Hepatic stellate cell (primary cell): ENCODE data around the gene VENTX.

Experiments used
- DNase-seq: peaks from one replicate; pipeline ENCODE4 v3.0.0; 2011; ENCODE audit warnings: low spot score

The VENTX gene

GRCh38 chr10:133235265-133235855 lies 2.3 kb upstream of the VENTX start:
- no peak for DNase-seq

GRCh38 chr10:133235932-133236331 lies 1.7 kb upstream of the VENTX start:
- no peak for DNase-seq

- DNase-seq = no peak
Measured at GRCh38 chr10:133236401-133237240, 1.0 kb upstream of the VENTX start.

DNA sequence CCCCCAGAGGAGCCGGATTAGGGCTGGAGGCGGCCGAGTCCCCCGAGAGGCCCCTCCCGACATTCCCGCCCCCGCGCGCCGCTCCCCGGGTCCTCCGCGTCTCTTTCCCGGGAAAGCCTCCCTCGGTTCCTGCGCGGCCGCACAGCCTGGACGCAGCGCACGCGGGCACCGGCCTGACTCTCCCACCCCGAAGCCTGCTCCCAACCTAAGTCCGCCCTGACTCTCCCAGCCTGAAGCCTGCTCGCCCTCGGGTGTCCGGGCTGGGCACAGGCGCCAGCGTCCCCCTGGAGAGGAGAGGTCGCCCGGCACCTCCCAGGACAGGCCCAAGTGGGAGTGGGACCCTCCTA lies 441 bp upstream of the VENTX start:
- no peak for DNase-seq

- DNase-seq = no peak
Measured at GRCh38 chr10:133238466-133238804, 780 bp downstream of the VENTX start.

GRCh38 chr10:133239990-133240389 lies 2.3 kb downstream of the VENTX start:
- DNase-seq = no peak

DNA sequence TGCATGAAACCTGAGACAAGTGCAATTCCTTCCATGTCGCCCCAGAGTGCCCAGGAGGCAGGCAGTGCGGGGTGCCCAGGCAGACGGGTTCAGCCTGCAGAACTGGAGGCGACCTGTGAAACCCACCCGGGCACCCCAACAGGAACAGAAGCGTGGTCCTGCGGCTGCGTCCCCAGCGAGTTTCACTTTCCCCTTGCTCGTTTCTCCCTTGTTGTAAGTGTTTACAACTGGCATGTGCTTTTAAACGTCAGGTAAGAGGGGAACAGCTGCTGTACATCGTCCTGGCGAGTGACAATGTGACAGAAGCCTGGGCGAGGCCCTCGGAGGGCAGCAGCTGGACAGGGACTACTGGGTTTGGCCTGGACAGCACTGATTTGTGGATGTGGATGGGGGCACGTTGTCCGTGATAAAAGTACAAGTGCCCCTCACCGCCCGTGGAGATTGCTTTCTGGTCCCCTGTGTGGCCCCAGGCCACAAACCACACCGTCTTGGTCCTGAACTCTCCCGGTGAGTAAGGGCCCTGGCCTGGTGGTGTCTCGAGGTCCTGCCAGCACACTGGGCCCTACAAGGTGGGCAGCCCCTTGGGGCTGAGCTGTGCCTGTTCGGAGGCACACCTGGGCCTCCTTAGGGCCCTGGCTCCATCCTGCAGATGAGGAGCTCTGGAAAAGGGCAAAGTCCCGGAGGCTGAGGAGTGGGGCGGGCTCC lies 4.0 kb downstream of the VENTX start:
- no peak for DNase-seq

DNA sequence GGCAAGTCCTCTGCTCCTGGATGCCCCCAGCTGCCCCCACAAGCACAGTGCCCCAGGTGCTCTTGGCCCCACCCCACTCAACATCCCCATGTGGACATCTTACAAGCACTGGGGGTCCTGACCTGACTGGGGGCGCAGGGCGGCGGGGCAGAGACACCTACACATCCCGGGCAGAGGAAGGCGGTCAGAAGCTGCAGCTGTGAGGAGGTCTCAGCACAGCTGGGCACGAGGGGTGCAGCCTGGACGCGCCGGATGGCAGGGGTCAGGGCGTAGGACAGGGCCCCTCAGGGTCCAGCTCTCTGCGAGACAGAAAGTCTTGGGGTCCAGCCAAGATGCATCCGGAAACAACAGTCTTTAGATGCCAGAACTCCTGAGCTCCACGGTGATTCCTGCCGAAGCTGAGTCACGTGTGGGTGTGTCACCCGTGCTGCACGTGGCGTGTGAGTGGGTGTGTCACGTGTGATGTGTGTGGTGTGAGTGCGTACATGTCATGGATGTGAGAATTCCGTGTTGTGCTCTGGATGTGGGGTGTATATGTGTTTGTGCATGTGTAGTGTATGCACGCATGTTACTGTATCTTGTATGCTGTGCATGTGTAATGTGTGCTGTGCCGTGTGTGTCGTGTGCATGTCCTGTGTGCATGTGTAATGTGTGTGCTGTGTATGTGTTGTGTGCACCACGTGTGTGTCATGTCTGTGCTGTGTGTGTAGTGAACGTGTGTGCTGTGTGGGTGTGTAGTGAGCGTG lies 5.1 kb downstream of the VENTX start:
- DNase-seq = no peak

DNA sequence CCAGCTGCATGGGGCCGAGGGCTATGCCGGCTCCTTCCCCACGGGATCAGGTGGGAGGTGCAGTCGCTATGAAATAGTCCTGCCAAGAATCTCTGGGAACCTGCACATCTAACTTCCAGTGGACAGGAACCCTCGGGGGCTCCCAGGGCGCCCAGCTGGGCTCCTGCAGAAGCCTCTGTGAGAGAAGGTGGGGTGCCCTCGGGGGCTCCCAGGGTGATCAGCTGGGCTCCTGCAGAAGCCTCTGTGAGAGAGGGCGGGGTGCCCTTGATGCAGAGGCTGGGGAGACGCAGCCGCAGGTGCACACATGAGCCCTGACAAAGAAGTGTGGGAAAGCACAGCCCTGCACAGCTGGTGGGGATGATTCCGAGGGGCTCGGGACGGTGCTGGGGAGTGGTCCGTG lies 5.9 kb downstream of the VENTX start:
- no peak for DNase-seq

DNA sequence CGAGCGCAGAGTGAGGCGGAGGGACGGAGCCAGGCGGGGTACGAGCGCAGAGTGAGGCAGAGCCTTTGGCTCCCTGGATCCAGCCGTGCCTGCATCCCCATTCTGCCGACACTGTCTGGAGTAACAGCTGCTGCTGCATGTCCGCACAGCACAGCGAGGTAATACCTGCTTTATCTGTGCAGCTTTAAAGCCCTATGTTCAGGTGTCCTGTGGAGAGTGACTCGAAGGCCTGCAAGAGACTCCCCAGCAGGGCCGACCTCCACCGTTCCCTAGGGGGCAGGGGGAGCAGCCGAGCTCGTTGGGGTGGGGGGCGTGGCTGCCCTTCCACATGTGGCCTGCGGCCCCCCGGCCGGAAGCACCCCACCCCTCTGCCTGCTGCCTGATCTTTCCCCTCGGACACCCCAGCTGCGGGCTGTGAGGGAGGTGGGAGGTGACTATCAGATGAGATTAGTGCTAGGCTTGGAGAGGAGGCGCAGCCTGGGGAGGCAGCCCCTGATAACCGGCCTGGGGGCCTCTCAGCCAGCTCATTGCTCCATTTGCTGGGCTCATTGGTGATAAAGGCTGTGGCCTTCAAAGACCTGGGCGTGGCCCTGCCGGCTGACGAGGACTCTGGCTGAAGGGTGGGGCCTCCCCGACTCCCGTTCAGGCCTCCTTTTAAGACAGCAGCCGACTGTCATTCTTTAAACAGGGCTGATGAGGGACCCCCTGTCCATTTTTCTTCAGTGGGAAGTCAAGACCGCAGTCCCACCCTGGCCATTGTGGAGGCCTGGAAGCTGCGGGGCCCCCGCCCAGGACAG lies 8.0 kb downstream of the VENTX start:
- no peak for DNase-seq

DNA sequence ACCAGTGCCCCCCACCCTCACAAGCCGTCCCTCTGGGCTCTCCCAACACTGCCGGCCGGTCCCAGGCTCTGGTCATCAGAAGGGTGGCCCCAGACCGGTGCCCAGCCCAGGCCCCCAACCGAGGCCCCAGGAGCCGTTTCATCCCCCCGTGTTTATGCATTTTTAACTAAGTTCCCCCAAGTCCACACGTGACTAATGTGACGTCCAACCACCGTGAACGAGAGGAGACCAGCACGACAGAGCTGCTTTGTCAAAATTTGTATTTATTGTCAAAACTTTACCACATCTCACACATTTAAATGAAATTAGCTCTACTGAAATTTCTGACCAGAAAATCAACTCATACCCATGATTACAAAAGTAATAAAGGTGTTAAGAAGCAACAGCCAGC lies 8.6 kb downstream of the VENTX start:
- no peak for DNase-seq

GRCh38 chr10:133247681-133248333 lies 10.2 kb downstream of the VENTX start:
- no peak for DNase-seq

DNA sequence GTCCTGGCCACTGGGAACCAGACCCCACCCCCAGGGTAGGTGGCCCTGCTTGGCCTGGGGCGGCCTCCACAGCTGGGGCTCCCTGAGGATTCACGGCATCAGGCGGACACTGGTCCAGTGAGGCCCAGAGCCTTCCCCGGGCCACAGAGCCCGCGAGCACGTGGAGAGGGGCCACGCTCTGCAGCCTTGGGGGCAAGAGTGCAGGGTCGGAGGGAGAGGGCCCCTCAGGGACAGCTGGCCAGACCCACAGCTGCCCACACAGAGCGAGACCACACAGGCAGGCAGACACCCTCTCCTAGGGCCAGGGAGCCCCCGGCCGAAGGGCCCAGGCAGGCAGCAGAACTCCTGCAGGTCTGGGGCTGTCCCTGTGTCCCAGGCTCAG lies 10.7 kb downstream of the VENTX start:
- DNase-seq = no peak

GRCh38 chr10:133249094-133249780 lies 11.6 kb downstream of the VENTX start:
- no peak for DNase-seq

DNA sequence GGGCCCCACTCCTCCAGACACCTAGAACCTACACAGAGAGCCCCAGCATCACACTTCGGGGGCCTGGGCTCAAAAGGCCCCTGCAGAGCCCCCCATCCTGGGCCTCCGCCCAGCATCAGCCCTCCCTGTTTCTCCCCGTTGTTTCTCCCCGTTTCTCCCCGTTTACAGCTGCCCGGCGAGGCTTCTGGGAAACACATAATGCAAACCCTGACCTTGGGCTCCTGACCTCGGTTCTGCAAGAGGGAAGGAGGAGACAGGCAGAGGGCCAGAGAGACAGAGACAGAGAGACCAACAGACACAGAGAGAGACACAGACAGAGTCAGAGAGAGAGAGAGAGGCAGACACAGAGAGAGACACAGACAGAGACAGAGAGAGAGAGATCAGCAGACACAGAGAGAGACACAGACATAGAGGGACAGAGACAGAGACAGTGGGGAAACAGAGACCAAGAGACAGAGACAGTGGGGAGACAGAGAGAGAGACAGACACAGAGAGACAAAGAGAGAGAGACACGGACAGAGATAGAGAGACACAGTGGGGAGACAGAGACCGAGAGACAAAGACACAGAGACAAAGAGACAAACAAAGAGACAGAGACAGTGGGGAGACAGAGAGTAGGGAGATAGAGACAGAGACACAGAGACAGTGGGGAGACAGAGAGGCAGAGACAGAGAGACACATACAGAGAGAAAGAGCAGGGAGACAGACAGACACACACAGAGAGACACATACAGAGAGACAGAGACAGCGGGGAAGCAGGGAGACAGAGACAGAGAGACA lies 12.5 kb downstream of the VENTX start:
- DNase-seq = no peak

GRCh38 chr10:133251388-133252222 lies 13.9 kb downstream of the VENTX start:
- DNase-seq = no peak

GRCh38 chr10:133252223-133252552 lies 14.5 kb downstream of the VENTX start:
- no peak for DNase-seq

GRCh38 chr10:133253361-133253955 lies 15.8 kb downstream of the VENTX start:
- DNase-seq = no peak
